HG03469 (cell line): ENCODE data around the gene OSBPL8.

Experiments
- ATAC-seq: cut with Tn5 transposase; IDR thresholded peaks from one replicate; pipeline ENCODE4 v1.9.1; 2021; ENCODE audit warnings: mild to moderate bottlenecking, moderate library complexity, moderate number of reproducible peaks; ENCODE audit not compliant: unreplicated experiment

OSBPL8 gene

GRCh38 chr12:76316468-76316867 is 243.1 kb downstream of the OSBPL8 start:
- ATAC-seq = no peak

- no peak for ATAC-seq
Measured at GRCh38 chr12:76313299-76313698, 246.3 kb downstream of the OSBPL8 start.

- no peak for ATAC-seq
Measured at GRCh38 chr12:76312315-76312714, 247.3 kb downstream of the OSBPL8 start.

DNA sequence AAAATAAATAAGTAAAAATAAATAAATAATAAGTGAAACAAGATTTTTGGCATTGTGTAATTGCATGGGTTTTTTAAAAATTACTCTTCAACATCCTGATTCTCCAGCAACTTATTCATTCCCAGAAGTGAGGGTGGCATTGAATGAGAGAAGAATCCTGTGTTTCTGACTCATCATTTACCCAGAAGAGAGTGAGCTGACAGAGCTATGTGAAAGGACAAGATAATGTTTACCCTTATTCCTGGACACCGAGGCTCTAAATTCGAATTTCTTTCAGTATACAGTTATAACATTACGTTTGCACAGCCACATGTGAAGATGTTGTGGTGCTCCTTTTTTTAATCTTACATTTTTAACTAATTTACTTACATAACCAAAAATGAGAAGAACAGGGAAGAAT is 247.8 kb downstream of the OSBPL8 start:
- no peak for ATAC-seq

GRCh38 chr12:76310110-76310509 is 249.5 kb downstream of the OSBPL8 start:
- no peak for ATAC-seq

DNA sequence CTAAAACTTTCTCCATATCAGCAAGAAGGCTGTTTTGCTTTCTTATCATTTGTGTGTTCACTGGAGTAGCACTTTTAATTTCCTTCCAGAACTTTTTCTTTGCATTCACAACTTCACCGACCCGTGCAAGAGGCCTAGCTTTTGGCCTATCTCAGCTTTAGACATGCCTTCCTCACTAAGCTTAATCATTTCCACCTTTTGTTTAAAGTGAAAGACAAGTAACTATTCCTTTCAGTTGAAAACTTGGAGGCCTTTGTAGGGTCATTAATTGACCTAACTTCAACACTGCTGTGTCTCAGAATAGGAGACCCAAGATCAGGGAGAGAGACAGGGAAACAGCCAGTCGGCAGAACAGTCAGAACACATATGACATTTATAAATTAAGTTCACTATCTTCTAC is 250.7 kb downstream of the OSBPL8 start:
- no peak for ATAC-seq

GRCh38 chr12:76307083-76307482 is 252.5 kb downstream of the OSBPL8 start:
- ATAC-seq = no peak

GRCh38 chr12:76303989-76304460 is 255.5 kb downstream of the OSBPL8 start:
- no peak for ATAC-seq

- ATAC-seq = no peak
Measured at GRCh38 chr12:76303365-76303764, 256.2 kb downstream of the OSBPL8 start.
